ENCODE data around the gene CTSK.

GRCh38 chr1:150775276-150775675, 32.8 kb downstream of the CTSK start:
- no peak for TF ChIP-seq CTCF (IDR thresholded peaks at IDR 0.05)
- no peak for TF ChIP-seq POLR2A (IDR thresholded peaks at IDR 0.05)
